HG03575 (cell line): ENCODE results near the gene VPS51.

ENCODE experiments used
- ATAC-seq: cut with Tn5 transposase; IDR thresholded peaks from one replicate; pipeline ENCODE4 v1.9.1; 2021; ENCODE audit not compliant: unreplicated experiment, insufficient number of reproducible peaks, low FRiP score; ENCODE audit errors: extremely low read depth

The VPS51 gene

GRCh38 chr11:65151331-65151899, 55.4 kb downstream of the VPS51 start:
- no peak for ATAC-seq

GRCh38 chr11:65152122-65152521, 56.1 kb downstream of the VPS51 start:
- ATAC-seq, result no peak

- ATAC-seq, result no peak
Measured at GRCh38 chr11:65156256-65156655, 60.2 kb downstream of the VPS51 start.

DNA sequence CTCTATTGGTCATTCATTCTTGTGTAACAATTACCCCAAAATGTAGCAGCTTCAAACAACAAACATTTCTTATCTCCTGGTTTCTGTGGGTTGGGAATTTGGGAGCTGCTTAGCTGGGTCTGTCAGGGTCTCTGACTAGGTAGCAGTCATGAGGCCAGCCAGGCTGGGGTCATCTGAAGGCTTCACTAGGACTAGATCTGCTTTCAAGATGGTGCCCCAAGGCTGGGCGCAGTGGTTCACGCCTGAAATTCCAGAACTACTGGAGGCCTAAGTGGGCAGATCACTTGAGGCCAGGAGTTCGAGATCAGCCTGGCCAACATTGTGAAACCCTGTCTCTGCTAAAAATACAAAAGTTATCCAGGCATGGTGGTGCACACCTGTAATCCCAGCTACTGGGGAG, 60.9 kb downstream of the VPS51 start:
- ATAC-seq, result no peak

GRCh38 chr11:65157336-65157735, 61.3 kb downstream of the VPS51 start:
- no peak for ATAC-seq

- ATAC-seq, result peak; percentile 61
Measured at GRCh38 chr11:65159012-65159411, 63.0 kb downstream of the VPS51 start.

- ATAC-seq, result no peak
Measured at GRCh38 chr11:65160643-65161042, 64.6 kb downstream of the VPS51 start.
